Glomerular visceral epithelial cell (primary cell): Measurements from ENCODE around the gene PTX4.
"Not testable (repeated sequence)": the region's sequence is repeated elsewhere in the genome, so short reads cannot be mapped to it uniquely, and the experiment has no call there.

Experiments used
- DNase-seq: peaks from one replicate; pipeline ENCODE4 v3.0.0-alpha.2; 2016; ENCODE audit errors: extremely low spot score

PTX4 gene

GRCh38 chr16:1481906-1482835 is 6.6 kb downstream of the PTX4 start:
- no peak for DNase-seq

GRCh38 chr16:1478937-1479336 is 9.8 kb downstream of the PTX4 start:
- not testable (repeated sequence) for DNase-seq

GRCh38 chr16:1477033-1477432 is 11.7 kb downstream of the PTX4 start:
- no peak for DNase-seq

GRCh38 chr16:1475552-1476114 is 13.1 kb downstream of the PTX4 start:
- DNase-seq, result no peak

- peak; percentile 76 for DNase-seq
Measured at GRCh38 chr16:1474796-1475551, 13.8 kb downstream of the PTX4 start, which contains the start of gene CLCN7. CLCN7 (minus strand) TSS chr16:1475028; CDS start chr16:1474974, 54 bp downstream.

- no peak for DNase-seq
Measured at GRCh38 chr16:1474082-1474795, 14.5 kb downstream of the PTX4 start.

- DNase-seq, result no peak
Measured at GRCh38 chr16:1472974-1473373, 15.8 kb downstream of the PTX4 start.

GRCh38 chr16:1471569-1472194 is 17.1 kb downstream of the PTX4 start:
- DNase-seq, result no peak

- DNase-seq, result peak; percentile 25
Measured at GRCh38 chr16:1470481-1471251, 18.1 kb downstream of the PTX4 start.

- DNase-seq, result no peak
Measured at GRCh38 chr16:1469693-1470201, 19.0 kb downstream of the PTX4 start.

GRCh38 chr16:1469141-1469540 is 19.6 kb downstream of the PTX4 start:
- not testable (repeated sequence) for DNase-seq

- DNase-seq, result no peak
Measured at GRCh38 chr16:1468426-1468810, 20.3 kb downstream of the PTX4 start.

- peak; percentile 18 for DNase-seq
Measured at GRCh38 chr16:1466968-1467521, 21.7 kb downstream of the PTX4 start.

GRCh38 chr16:1466054-1466453 is 22.7 kb downstream of the PTX4 start:
- DNase-seq, result no peak

- DNase-seq, result no peak
Measured at GRCh38 chr16:1465567-1465915, 23.2 kb downstream of the PTX4 start.

GRCh38 chr16:1464894-1465566 is 23.7 kb downstream of the PTX4 start:
- DNase-seq, result no peak

GRCh38 chr16:1464196-1464893 is 24.4 kb downstream of the PTX4 start:
- DNase-seq, result no peak

GRCh38 chr16:1461146-1461545 is 27.6 kb downstream of the PTX4 start:
- no peak for DNase-seq

GRCh38 chr16:1460602-1461138 is 28.1 kb downstream of the PTX4 start:
- DNase-seq, result no peak
